ENCODE measurements around the gene EEF1AKMT2.

EEF1AKMT2 gene

GRCh38 chr10:124744102-124745050 lies 47.3 kb downstream of the EEF1AKMT2 start, which contains the start of gene FAM53B:
TSS of gene FAM53B (minus strand) at chr10:124744378. CDS start at chr10:124706713, 37,665 bp downstream.
- Histone ChIP-seq H3K27ac (ENCODE audit: low read depth, low read length, severe bottlenecking) (peak within 1 kb of the TSS; percentile 74), H3K9me3 (ENCODE audit: control insufficient read depth, low read length) (no peaks in the 10 kb centered on the region), H3K36me3 (ENCODE audit: control insufficient read depth, insufficient read depth, low read length) (peaks cover 15% of the 10 kb centered on the region), H3K4me3 (ENCODE audit: extremely low read depth, insufficient read depth, low read length, poor library complexity, severe bottlenecking) (peak within 1 kb of the TSS; percentile 66), H3K4me1 (ENCODE audit: control insufficient read depth, insufficient read depth, low read length, poor library complexity, severe bottlenecking) (peaks cover 39% of the 10 kb centered on the region)
- WGBS, 2 experiments (ENCODE audit: insufficient coverage in 2 of 2), result 1 to 2% methylated on average over 62 to 68 of the region's 100 CpGs

GRCh38 chr10:124743191-124744101 lies 48.2 kb downstream of the EEF1AKMT2 start:
- Histone ChIP-seq H3K27ac (ENCODE audit: low read depth, low read length, severe bottlenecking) (no peak overlapping the region), H3K4me3 (ENCODE audit: extremely low read depth, insufficient read depth, low read length, poor library complexity, severe bottlenecking) (peak overlapping the region; percentile 66), H3K4me1 (ENCODE audit: control insufficient read depth, insufficient read depth, low read length, poor library complexity, severe bottlenecking) (peaks cover 48% of the 10 kb centered on the region), H3K36me3 (ENCODE audit: control insufficient read depth, insufficient read depth, low read length) (peaks cover 15% of the 10 kb centered on the region), H3K9me3 (ENCODE audit: control insufficient read depth, low read length) (no peaks in the 10 kb centered on the region)
- 0 to 1% methylated on average over 65 to 66 of the region's 101 CpGs for WGBS, 2 experiments (ENCODE audit: insufficient coverage in 2 of 2)

GRCh38 chr10:124742413-124743190 lies 49.1 kb downstream of the EEF1AKMT2 start:
- H3K4me1 ChIP-seq (ENCODE audit: control insufficient read depth, insufficient read depth, low read length, poor library complexity, severe bottlenecking), result peaks cover 48% of the 10 kb centered on the region
- WGBS, 2 experiments (ENCODE audit: insufficient coverage in 2 of 2), result 0 to 8% methylated on average over 4 to 21 of the region's 42 CpGs
- no peaks in the 10 kb centered on the region for H3K9me3 ChIP-seq (ENCODE audit: control insufficient read depth, low read length)
- H3K27ac ChIP-seq (ENCODE audit: low read depth, low read length, severe bottlenecking), result peak overlapping the region; percentile 2
- peak overlapping the region; percentile 66 for H3K4me3 ChIP-seq (ENCODE audit: extremely low read depth, insufficient read depth, low read length, poor library complexity, severe bottlenecking)
- H3K36me3 ChIP-seq (ENCODE audit: control insufficient read depth, insufficient read depth, low read length), result peaks cover 7% of the 10 kb centered on the region

- Histone ChIP-seq H3K4me1 (ENCODE audit: control insufficient read depth, insufficient read depth, low read length, poor library complexity, severe bottlenecking) (peaks cover 51% of the 10 kb centered on the region), H3K9me3 (ENCODE audit: control insufficient read depth, low read length) (no peaks in the 10 kb centered on the region), H3K27ac (ENCODE audit: low read depth, low read length, severe bottlenecking) (no peak overlapping the region), H3K4me3 (ENCODE audit: extremely low read depth, insufficient read depth, low read length, poor library complexity, severe bottlenecking) (no peak overlapping the region), H3K36me3 (ENCODE audit: control insufficient read depth, insufficient read depth, low read length) (peaks cover 2% of the 10 kb centered on the region)
- 67 to 72% methylated on average over 7 of the region's 9 CpGs for WGBS, 2 experiments (ENCODE audit: insufficient coverage in 2 of 2)
Measured at GRCh38 chr10:124741922-124742412, 49.7 kb downstream of the EEF1AKMT2 start.

GRCh38 chr10:124741281-124741921 lies 50.3 kb downstream of the EEF1AKMT2 start:
- Histone ChIP-seq H3K4me1 (ENCODE audit: control insufficient read depth, insufficient read depth, low read length, poor library complexity, severe bottlenecking) (peaks cover 51% of the 10 kb centered on the region), H3K36me3 (ENCODE audit: control insufficient read depth, insufficient read depth, low read length) (no peaks in the 10 kb centered on the region), H3K27ac (ENCODE audit: low read depth, low read length, severe bottlenecking) (no peak overlapping the region), H3K4me3 (ENCODE audit: extremely low read depth, insufficient read depth, low read length, poor library complexity, severe bottlenecking) (no peak overlapping the region), H3K9me3 (ENCODE audit: control insufficient read depth, low read length) (no peaks in the 10 kb centered on the region)
- WGBS, 2 experiments (ENCODE audit: insufficient coverage in 2 of 2), result 50 to 60% methylated on average over 2 to 7 of the region's 13 CpGs

- peak overlapping the region; percentile 66 for H3K27ac ChIP-seq (ENCODE audit: low read depth, low read length, severe bottlenecking)
- H3K36me3 ChIP-seq (ENCODE audit: control insufficient read depth, insufficient read depth, low read length), result no peaks in the 10 kb centered on the region
- H3K9me3 ChIP-seq (ENCODE audit: control insufficient read depth, low read length), result no peaks in the 10 kb centered on the region
- peaks cover 47% of the 10 kb centered on the region for H3K4me1 ChIP-seq (ENCODE audit: control insufficient read depth, insufficient read depth, low read length, poor library complexity, severe bottlenecking)
- no peak overlapping the region for H3K4me3 ChIP-seq (ENCODE audit: extremely low read depth, insufficient read depth, low read length, poor library complexity, severe bottlenecking)
- 32 to 39% methylated on average over 9 to 14 of the region's 18 CpGs for WGBS, 2 experiments (ENCODE audit: insufficient coverage in 2 of 2)
Measured at GRCh38 chr10:124740369-124741280, 51.1 kb downstream of the EEF1AKMT2 start.

GRCh38 chr10:124739986-124740368 lies 51.7 kb downstream of the EEF1AKMT2 start:
- 0 to 12% methylated on average over 1 to 3 of the region's 7 CpGs for WGBS, 2 experiments (ENCODE audit: insufficient coverage in 2 of 2)
- H3K4me3 ChIP-seq (ENCODE audit: extremely low read depth, insufficient read depth, low read length, poor library complexity, severe bottlenecking), result no peak overlapping the region
- H3K9me3 ChIP-seq (ENCODE audit: control insufficient read depth, low read length), result no peaks in the 10 kb centered on the region
- H3K27ac ChIP-seq (ENCODE audit: low read depth, low read length, severe bottlenecking), result peak overlapping the region; percentile 66
- no peaks in the 10 kb centered on the region for H3K36me3 ChIP-seq (ENCODE audit: control insufficient read depth, insufficient read depth, low read length)
- H3K4me1 ChIP-seq (ENCODE audit: control insufficient read depth, insufficient read depth, low read length, poor library complexity, severe bottlenecking), result peaks cover 41% of the 10 kb centered on the region

GRCh38 chr10:124739119-124739921 lies 52.4 kb downstream of the EEF1AKMT2 start:
- Histone ChIP-seq H3K4me1 (ENCODE audit: control insufficient read depth, insufficient read depth, low read length, poor library complexity, severe bottlenecking) (peaks cover 39% of the 10 kb centered on the region), H3K36me3 (ENCODE audit: control insufficient read depth, insufficient read depth, low read length) (no peaks in the 10 kb centered on the region), H3K27ac (ENCODE audit: low read depth, low read length, severe bottlenecking) (peak overlapping the region; percentile 66), H3K4me3 (ENCODE audit: extremely low read depth, insufficient read depth, low read length, poor library complexity, severe bottlenecking) (no peak overlapping the region), H3K9me3 (ENCODE audit: control insufficient read depth, low read length) (no peaks in the 10 kb centered on the region)
- WGBS, 2 experiments (ENCODE audit: insufficient coverage in 2 of 2), result 30 to 34% methylated on average over 13 of the region's 13 CpGs

All from mesodermal cell (in vitro differentiated cells).